ENCODE data around the gene ANKMY1.

The ANKMY1 gene

DNA sequence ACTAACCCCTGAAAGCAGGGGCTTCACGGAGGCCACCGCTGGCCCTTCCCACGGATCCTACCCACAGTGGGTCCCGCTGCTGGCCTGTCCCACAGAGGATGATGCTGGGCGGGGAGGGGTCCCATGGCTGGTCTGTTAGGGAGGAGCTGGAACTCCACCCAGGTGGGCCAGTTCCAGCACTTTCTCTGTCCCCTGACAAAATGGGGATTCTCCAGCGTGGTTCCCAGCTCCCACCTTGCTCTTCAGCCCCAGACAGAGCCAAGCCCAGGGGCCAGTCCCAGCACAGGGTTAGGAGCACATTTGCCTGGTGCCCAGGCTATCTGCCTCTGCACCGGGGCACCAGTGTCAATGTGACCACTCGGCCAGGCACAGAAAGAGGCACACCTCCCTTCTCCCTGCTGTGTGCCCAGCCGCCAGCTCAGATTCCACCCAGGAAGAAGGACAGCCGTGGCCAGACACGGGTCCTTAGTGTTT lies 50.0 kb downstream of the ANKMY1 start:
- H3K4me3 ChIP-seq (ENCODE audit: insufficient read length, low read depth) = no peak overlapping the region
- H3K4me1 ChIP-seq (ENCODE audit: insufficient read depth, insufficient read length) = no peaks in the 10 kb centered on the region
- no peak for TF ChIP-seq ZNF274 (IDR thresholded peaks at IDR 0.05; ENCODE audit: low read depth, low read length)
- TF ChIP-seq YY1 (IDR thresholded peaks at IDR 0.05; ENCODE audit: insufficient read depth, insufficient read length) = no peak
- TF ChIP-seq SUZ12 (IDR thresholded peaks at IDR 0.05; ENCODE audit: extremely low read depth, insufficient read depth, insufficient read length) = no peak
- peaks cover 42% of the 10 kb centered on the region for H3K36me3 ChIP-seq (ENCODE audit: insufficient read depth, insufficient read length, low read length)
- no peaks in the 10 kb centered on the region for H3K27me3 ChIP-seq (ENCODE audit: insufficient read depth, insufficient read length)
- no peaks in the 10 kb centered on the region for H3K9me3 ChIP-seq (ENCODE audit: insufficient read depth, low read length)
- H3K9ac ChIP-seq (ENCODE audit: insufficient read length, low read depth) = no peak overlapping the region
- DNase-seq (ENCODE audit: low read depth, low spot score) = no peak

DNA sequence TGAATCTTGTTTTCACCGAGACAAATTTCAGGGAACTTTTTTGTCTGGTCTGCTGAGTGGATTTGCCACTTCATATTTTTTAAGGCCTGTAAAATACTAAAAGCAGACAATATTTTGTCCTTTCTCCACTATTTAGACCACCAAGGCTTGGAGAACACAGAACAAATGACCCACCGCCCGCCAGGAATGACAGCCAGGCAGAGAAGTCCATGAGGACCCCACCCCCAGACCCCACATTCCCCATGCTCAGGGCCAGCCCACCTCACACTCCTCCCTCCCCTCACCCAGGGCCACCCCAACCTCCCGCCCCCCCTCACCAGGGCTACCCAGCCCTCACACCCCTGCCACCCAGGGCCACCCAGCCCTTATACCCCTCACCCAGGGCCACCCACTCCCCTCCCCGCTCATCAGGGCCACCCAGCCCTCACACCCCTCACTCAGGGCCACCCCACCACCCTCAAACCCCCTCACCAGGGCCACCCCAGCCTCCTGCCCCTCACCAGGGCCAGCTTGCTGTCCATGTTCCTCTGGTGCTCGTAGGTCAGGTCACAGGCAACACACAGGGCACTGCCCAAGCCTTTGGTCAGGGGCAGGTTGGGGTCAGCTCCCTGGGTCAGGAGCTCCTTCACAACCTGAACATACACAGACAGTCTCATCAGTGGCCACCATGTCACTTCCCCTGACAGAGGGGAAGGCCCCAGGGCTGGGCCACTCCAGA lies 50.6 kb downstream of the ANKMY1 start:
- no peak overlapping the region for H3K4me3 ChIP-seq (ENCODE audit: insufficient read length, low read depth)
- no peak for TF ChIP-seq SUZ12 (IDR thresholded peaks at IDR 0.05; ENCODE audit: extremely low read depth, insufficient read depth, insufficient read length)
- no peak for TF ChIP-seq YY1 (IDR thresholded peaks at IDR 0.05; ENCODE audit: insufficient read depth, insufficient read length)
- no peak for TF ChIP-seq ZNF274 (IDR thresholded peaks at IDR 0.05; ENCODE audit: low read depth, low read length)
- no peaks in the 10 kb centered on the region for H3K27me3 ChIP-seq (ENCODE audit: insufficient read depth, insufficient read length)
- no peaks in the 10 kb centered on the region for H3K9me3 ChIP-seq (ENCODE audit: insufficient read depth, low read length)
- H3K36me3 ChIP-seq (ENCODE audit: insufficient read depth, insufficient read length, low read length) = peaks cover 36% of the 10 kb centered on the region
- no peak overlapping the region for H3K9ac ChIP-seq (ENCODE audit: insufficient read length, low read depth)
- DNase-seq (ENCODE audit: low read depth, low spot score) = no peak
- H3K4me1 ChIP-seq (ENCODE audit: insufficient read depth, insufficient read length) = no peaks in the 10 kb centered on the region

DNA sequence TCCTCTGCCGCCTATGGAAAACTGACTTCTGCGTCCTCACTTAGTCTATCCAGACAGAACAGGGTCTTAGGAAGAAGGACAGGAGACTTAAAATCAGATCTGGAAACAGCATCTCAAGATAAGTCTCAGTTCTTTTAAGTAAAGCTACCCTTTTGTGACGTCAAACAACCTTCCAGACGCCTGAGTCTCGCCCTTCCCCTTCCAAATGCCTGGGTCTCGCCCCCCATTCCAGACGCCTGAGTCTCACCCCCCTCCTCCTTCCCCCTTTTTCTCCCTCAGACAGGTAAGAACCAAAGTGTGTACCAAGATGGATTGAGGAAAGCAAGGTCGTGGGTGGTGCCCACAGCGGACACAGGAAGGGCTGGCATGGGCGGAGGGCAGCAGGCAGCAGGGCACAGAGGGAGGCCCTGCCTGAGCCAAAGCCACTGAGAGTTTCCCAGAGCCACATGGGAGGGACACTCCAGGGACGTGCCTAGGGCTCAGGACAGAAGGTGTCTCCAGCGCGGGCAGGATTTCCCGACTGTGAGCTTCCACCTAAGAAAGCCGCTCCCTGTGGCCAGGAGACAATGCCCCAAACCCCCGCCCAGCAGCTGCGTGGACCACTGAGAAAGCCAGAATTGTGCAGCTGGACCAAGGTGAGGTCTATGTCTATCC lies 51.3 kb downstream of the ANKMY1 start:
- no peak overlapping the region for H3K4me3 ChIP-seq (ENCODE audit: insufficient read length, low read depth)

DNA sequence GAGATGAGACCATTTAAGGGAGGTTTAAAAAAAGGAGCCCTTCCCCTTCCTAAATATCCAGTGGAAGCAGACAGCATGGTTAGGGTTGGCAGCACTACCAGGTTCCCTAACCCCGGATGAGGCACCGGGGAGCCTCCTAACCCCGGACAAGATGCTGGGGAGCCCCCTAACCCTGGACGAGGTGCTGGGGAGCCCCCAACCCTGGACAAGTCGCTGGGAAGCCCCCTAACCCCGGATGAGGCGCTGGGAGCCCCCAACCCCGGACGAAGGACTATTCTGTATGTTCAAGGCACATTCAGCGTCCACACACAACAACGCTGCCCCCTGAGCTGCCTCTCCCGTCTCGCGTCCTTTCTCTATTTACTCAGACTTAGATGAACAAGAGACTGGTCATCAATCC lies 51.9 kb downstream of the ANKMY1 start:
- no peak for TF ChIP-seq YY1 (IDR thresholded peaks at IDR 0.05; ENCODE audit: insufficient read depth, insufficient read length)
- no peak for TF ChIP-seq ZNF274 (IDR thresholded peaks at IDR 0.05; ENCODE audit: low read depth, low read length)
- no peak for TF ChIP-seq SUZ12 (IDR thresholded peaks at IDR 0.05; ENCODE audit: extremely low read depth, insufficient read depth, insufficient read length)
- Histone ChIP-seq H3K27me3 (ENCODE audit: insufficient read depth, insufficient read length) (no peaks in the 10 kb centered on the region), H3K9me3 (ENCODE audit: insufficient read depth, low read length) (no peaks in the 10 kb centered on the region), H3K4me1 (ENCODE audit: insufficient read depth, insufficient read length) (peaks cover 2% of the 10 kb centered on the region), H3K4me3 (ENCODE audit: insufficient read length, low read depth) (no peak overlapping the region), H3K9ac (ENCODE audit: insufficient read length, low read depth) (no peak overlapping the region), H3K36me3 (ENCODE audit: insufficient read depth, insufficient read length, low read length) (peaks cover 32% of the 10 kb centered on the region)
- no peak for DNase-seq (ENCODE audit: low read depth, low spot score)

More for the DNA sequence above, 51.3 kb downstream of the ANKMY1 start:
- H3K9ac ChIP-seq (ENCODE audit: insufficient read length, low read depth) = no peak overlapping the region
- H3K27me3 ChIP-seq (ENCODE audit: insufficient read depth, insufficient read length) = no peaks in the 10 kb centered on the region
- no peak for DNase-seq (ENCODE audit: low read depth, low spot score)
- no peak for TF ChIP-seq YY1 (IDR thresholded peaks at IDR 0.05; ENCODE audit: insufficient read depth, insufficient read length)
- TF ChIP-seq SUZ12 (IDR thresholded peaks at IDR 0.05; ENCODE audit: extremely low read depth, insufficient read depth, insufficient read length) = no peak
- no peak for TF ChIP-seq ZNF274 (IDR thresholded peaks at IDR 0.05; ENCODE audit: low read depth, low read length)
- H3K36me3 ChIP-seq (ENCODE audit: insufficient read depth, insufficient read length, low read length) = peaks cover 32% of the 10 kb centered on the region
- H3K9me3 ChIP-seq (ENCODE audit: insufficient read depth, low read length) = no peaks in the 10 kb centered on the region
- H3K4me1 ChIP-seq (ENCODE audit: insufficient read depth, insufficient read length) = peaks cover 2% of the 10 kb centered on the region

DNA sequence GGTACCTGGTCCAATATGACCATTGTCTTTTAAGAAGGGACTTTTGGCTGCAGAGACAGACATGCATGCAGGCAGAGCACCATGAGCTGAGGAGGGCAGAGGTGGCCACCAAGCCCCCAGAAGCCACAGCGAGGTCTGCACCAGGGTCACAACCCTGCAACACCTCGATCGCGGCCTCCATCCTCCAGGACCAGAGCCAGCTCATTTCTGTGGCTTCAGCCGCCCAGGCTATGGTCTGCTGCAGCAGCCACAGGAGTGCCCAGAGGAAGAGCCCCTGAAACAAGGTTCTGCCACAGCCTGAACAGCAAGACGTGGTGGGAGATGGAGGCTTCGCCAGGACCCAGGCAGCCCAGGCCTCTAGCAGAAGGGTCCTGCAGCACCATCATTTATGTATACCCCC lies 53.9 kb downstream of the ANKMY1 start:
- no peak overlapping the region for H3K9ac ChIP-seq (ENCODE audit: insufficient read length, low read depth)
- peaks cover 2% of the 10 kb centered on the region for H3K4me1 ChIP-seq (ENCODE audit: insufficient read depth, insufficient read length)
- no peaks in the 10 kb centered on the region for H3K27me3 ChIP-seq (ENCODE audit: insufficient read depth, insufficient read length)
- no peaks in the 10 kb centered on the region for H3K9me3 ChIP-seq (ENCODE audit: insufficient read depth, low read length)
- H3K36me3 ChIP-seq (ENCODE audit: insufficient read depth, insufficient read length, low read length) = peaks cover 40% of the 10 kb centered on the region
- H3K4me3 ChIP-seq (ENCODE audit: insufficient read length, low read depth) = no peak overlapping the region
- no peak for DNase-seq (ENCODE audit: low read depth, low spot score)
- TF ChIP-seq SUZ12 (IDR thresholded peaks at IDR 0.05; ENCODE audit: extremely low read depth, insufficient read depth, insufficient read length) (no peak), ZNF274 (IDR thresholded peaks at IDR 0.05; ENCODE audit: low read depth, low read length) (no peak), YY1 (IDR thresholded peaks at IDR 0.05; ENCODE audit: insufficient read depth, insufficient read length) (no peak)

DNA sequence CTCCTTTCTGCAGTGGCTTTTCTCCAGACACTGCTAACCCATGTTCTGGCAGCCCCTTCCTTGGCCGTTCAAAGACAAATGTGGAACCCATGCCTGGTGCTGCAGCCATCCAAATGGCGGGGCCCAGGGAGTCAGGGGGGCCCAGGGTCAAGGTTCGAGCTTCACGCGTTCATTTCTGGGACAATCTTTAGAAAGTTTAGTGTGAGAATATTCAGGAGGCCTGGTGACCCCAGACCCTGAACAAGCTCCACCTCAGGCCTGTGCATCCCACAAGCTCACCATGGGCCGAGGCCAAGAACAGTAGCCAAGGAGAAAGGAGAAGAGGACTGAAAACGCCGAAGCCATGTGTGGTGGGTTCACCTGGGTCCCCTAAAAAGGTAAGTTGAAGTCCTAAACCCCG lies 54.4 kb downstream of the ANKMY1 start:
- no peak overlapping the region for H3K9ac ChIP-seq (ENCODE audit: insufficient read length, low read depth)
- no peaks in the 10 kb centered on the region for H3K27me3 ChIP-seq (ENCODE audit: insufficient read depth, insufficient read length)
- no peak for DNase-seq (ENCODE audit: low read depth, low spot score)
- H3K36me3 ChIP-seq (ENCODE audit: insufficient read depth, insufficient read length, low read length) = peaks cover 42% of the 10 kb centered on the region
- H3K4me1 ChIP-seq (ENCODE audit: insufficient read depth, insufficient read length) = peaks cover 2% of the 10 kb centered on the region
- no peak overlapping the region for H3K4me3 ChIP-seq (ENCODE audit: insufficient read length, low read depth)
- TF ChIP-seq YY1 (IDR thresholded peaks at IDR 0.05; ENCODE audit: insufficient read depth, insufficient read length) (no peak), SUZ12 (IDR thresholded peaks at IDR 0.05; ENCODE audit: extremely low read depth, insufficient read depth, insufficient read length) (no peak), ZNF274 (IDR thresholded peaks at IDR 0.05; ENCODE audit: low read depth, low read length) (no peak)
- H3K9me3 ChIP-seq (ENCODE audit: insufficient read depth, low read length) = no peaks in the 10 kb centered on the region

DNA sequence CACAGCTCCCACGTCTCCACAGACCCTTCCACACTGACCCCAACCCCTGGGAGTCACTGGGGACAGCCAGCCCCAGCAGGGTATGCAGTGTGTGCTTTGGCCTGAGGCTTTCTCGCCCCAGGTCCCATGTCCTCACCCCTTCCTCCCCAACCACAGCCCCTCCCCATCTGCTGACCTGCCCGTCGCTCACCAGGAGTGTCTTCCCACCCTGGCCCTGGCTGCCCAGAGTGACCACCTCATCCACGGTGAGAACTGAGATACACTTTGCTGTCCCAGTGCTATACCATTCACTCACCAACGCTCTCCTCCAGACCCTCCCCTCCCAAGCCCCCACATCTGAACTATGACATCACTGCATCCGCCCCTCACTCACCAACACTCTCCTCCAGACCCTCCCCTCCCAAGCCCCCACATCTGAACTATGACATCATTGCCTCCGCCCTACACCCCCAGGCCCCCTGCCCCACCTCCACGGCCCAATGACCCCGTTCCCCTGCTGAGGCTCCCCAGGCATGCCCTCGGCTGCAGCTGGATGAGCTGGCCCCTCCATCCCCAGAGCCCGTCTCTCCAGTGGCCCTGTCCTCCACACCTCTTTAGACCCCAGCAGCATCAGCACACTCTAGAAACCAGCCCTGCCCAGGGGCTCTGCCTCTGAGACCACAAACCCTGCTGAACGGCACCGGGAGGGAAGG lies 55.2 kb downstream of the ANKMY1 start:
- peaks cover 44% of the 10 kb centered on the region for H3K36me3 ChIP-seq (ENCODE audit: insufficient read depth, insufficient read length, low read length)
- no peak for DNase-seq (ENCODE audit: low read depth, low spot score)
- no peaks in the 10 kb centered on the region for H3K27me3 ChIP-seq (ENCODE audit: insufficient read depth, insufficient read length)
- H3K4me3 ChIP-seq (ENCODE audit: insufficient read length, low read depth) = no peak overlapping the region
- H3K9me3 ChIP-seq (ENCODE audit: insufficient read depth, low read length) = no peaks in the 10 kb centered on the region
- TF ChIP-seq ZNF274 (IDR thresholded peaks at IDR 0.05; ENCODE audit: low read depth, low read length) (no peak), YY1 (IDR thresholded peaks at IDR 0.05; ENCODE audit: insufficient read depth, insufficient read length) (no peak)
- H3K4me1 ChIP-seq (ENCODE audit: insufficient read depth, insufficient read length) = peaks cover 2% of the 10 kb centered on the region
- H3K9ac ChIP-seq (ENCODE audit: insufficient read length, low read depth) = no peak overlapping the region

Data from NT2/D1 (cell line).